HG03439 (cell line): Measurements from ENCODE around the gene RNF169.

Experiments
- ATAC-seq: cut with Tn5 transposase; IDR thresholded peaks from one replicate; pipeline ENCODE4 v1.9.1; 2021; ENCODE audit warnings: mild to moderate bottlenecking, moderate library complexity; ENCODE audit not compliant: unreplicated experiment

The RNF169 gene

GRCh38 chr11:74748211-74749126, at the start of gene RNF169:
RNF169 (plus strand) TSS chr11:74748849; CDS start chr11:74748881, 32 bp downstream.
- ATAC-seq: peak; percentile 98

- no peak for ATAC-seq
These were observed 48.8 kb upstream of the RNF169 start for GRCh38 chr11:74699615-74700396.

- no peak for ATAC-seq
These were observed 47.3 kb upstream of the RNF169 start for GRCh38 chr11:74701351-74701750.

GRCh38 chr11:74702383-74703007, 46.2 kb upstream of the RNF169 start:
- no peak for ATAC-seq

GRCh38 chr11:74703211-74703610, 45.4 kb upstream of the RNF169 start:
- no peak for ATAC-seq

- no peak for ATAC-seq
These were observed 41.5 kb upstream of the RNF169 start for GRCh38 chr11:74707182-74707581.

GRCh38 chr11:74707602-74708510, 40.8 kb upstream of the RNF169 start:
- ATAC-seq: no peak

GRCh38 chr11:74709175-74709574, 39.5 kb upstream of the RNF169 start:
- ATAC-seq: no peak

- no peak for ATAC-seq
These were observed 38.2 kb upstream of the RNF169 start for GRCh38 chr11:74710281-74710938.

GRCh38 chr11:74713686-74714085, 35.0 kb upstream of the RNF169 start:
- no peak for ATAC-seq

GRCh38 chr11:74714904-74715303, 33.7 kb upstream of the RNF169 start:
- no peak for ATAC-seq

- ATAC-seq: no peak
These were observed 31.3 kb upstream of the RNF169 start for GRCh38 chr11:74717221-74717969.

GRCh38 chr11:74719011-74719410, 29.6 kb upstream of the RNF169 start:
- ATAC-seq: no peak

- ATAC-seq: no peak
These were observed 27.8 kb upstream of the RNF169 start for GRCh38 chr11:74720596-74721478.

- no peak for ATAC-seq
These were observed 27.2 kb upstream of the RNF169 start for GRCh38 chr11:74721479-74721835.

GRCh38 chr11:74723511-74723910, 25.1 kb upstream of the RNF169 start:
- ATAC-seq: no peak

GRCh38 chr11:74725701-74726100, 22.9 kb upstream of the RNF169 start:
- ATAC-seq: no peak

- ATAC-seq: peak; percentile 78
These were observed 22.0 kb upstream of the RNF169 start for GRCh38 chr11:74726547-74727182.
